ENCODE measurements around the gene SH3TC1.

Gene SH3TC1

DNA sequence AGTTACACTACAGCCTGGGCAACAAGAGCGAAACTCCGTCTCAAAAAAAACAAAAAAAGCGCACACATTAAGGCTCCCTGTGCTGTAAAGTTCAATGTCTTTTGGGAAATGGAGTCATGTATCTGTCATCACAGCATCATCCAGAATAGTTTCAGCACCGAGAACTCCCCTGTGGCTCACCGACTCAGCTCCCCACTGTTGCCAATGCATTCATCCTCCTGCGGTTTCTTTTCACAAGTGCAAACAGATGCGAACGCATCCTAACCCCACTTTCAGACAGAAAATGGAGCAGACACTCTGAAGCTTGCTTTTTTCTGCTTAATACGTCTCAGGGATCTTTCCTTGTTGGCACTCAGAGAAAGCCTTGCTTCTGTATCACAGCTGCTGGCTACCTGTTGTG, 13.8 kb upstream of the SH3TC1 start:
- DNase-seq (ENCODE audit: low read depth) = no peak
- TF ChIP-seq, protein P1, sequence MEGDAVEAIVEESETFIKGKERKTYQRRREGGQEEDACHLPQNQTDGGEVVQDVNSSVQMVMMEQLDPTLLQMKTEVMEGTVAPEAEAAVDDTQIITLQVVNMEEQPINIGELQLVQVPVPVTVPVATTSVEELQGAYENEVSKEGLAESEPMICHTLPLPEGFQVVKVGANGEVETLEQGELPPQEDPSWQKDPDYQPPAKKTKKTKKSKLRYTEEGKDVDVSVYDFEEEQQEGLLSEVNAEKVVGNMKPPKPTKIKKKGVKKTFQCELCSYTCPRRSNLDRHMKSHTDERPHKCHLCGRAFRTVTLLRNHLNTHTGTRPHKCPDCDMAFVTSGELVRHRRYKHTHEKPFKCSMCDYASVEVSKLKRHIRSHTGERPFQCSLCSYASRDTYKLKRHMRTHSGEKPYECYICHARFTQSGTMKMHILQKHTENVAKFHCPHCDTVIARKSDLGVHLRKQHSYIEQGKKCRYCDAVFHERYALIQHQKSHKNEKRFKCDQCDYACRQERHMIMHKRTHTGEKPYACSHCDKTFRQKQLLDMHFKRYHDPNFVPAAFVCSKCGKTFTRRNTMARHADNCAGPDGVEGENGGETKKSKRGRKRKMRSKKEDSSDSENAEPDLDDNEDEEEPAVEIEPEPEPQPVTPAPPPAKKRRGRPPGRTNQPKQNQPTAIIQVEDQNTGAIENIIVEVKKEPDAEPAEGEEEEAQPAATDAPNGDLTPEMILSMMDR (conservative IDR thresholded peaks at IDR 0.05; ENCODE audit: low read depth, low read length) = no peak
- H3K4me3 ChIP-seq (ENCODE audit: low read length) = no peak overlapping the region

DNA sequence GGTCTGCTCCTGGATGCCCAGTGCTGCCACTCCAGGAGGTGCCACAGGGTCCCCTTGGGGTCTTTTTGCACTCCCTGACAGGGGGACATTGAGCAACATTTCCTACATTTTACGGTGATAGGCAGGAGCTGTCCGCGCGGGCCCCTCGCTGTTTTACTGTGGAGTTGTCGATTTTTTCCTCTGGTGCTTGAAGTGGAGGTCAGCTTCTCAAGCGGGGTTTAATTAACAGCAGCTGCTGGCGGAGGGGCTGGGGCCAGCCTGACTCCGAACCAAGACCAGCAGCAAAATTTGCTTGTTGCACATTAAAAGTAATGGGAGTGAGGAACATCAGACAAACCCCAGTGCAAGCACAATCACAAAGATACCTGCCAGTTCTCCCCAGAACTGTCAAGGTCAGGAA, 13.2 kb upstream of the SH3TC1 start:
- DNase-seq (ENCODE audit: low read depth) = no peak
- H3K4me3 ChIP-seq (ENCODE audit: low read length) = no peak overlapping the region
- TF ChIP-seq, protein P1 (conservative IDR thresholded peaks at IDR 0.05; ENCODE audit: low read depth, low read length) = no peak

DNA sequence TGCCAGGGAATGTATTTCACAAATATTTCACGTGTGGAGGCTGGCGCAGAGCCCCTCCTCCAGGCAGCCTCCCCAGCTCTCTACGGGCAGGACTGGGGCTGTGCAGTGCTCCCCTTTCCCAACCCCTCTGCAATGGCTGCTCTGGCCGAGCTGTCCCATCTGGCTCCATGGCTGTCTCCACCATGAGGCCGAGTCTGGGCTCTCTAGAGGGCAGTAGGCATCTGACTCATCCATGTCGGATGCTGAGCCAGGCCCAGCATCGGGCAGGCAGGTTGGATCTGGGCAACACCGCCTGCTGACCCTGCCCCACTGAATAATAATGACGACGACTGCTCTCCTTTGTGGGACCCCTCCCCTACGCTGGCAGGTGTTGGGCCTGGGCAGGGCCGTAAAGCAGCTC, 11.0 kb upstream of the SH3TC1 start:
- DNase-seq (ENCODE audit: low read depth) = no peak
- no peak overlapping the region for H3K4me3 ChIP-seq (ENCODE audit: low read length)
- TF ChIP-seq, protein P1 (conservative IDR thresholded peaks at IDR 0.05; ENCODE audit: low read depth, low read length) = no peak

DNA sequence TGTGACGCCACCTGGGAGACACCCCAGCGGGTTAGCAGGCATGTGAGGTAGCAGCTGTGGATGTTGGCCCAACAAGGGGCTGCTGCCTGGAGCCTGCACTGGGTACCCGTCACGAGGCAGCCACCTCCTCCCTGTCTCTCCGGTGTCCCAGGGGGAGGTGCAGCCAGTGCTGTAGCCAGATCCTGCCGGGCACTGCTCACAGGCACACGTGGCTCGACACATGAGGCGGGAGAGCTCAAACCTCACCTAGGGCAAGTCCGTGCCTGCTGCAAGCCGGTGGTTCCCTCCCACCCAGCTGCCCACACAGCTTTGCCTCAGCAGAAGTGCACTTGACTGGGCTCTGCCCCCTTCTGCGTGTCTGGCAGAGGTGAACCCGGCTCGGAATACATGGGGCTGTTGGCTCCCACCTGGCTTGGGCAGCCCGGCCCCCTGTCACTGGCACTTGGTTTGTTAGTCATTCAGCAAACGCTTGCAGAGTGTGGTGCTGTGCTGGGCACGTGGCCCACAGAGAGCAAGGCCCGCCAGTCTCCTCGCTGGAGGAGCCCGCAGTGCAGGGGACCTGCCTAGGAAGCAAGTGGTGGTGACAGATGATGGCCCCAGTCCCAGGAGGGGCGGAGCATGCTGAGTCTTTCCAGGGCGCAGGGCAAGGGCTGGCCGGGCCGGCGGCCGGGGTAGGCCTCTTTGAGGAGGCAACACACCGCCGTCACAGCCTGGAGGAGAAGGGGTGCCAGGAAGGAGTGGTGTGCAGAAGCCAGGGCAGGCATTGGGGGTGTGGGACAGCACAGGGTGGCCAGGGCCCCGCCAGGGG, 10.1 kb upstream of the SH3TC1 start:
- peak; percentile 38 for DNase-seq (ENCODE audit: low read depth)
- H3K4me3 ChIP-seq (ENCODE audit: low read length) = no peak overlapping the region
- TF ChIP-seq, protein P1 (conservative IDR thresholded peaks at IDR 0.05; ENCODE audit: low read depth, low read length) = no peak

DNA sequence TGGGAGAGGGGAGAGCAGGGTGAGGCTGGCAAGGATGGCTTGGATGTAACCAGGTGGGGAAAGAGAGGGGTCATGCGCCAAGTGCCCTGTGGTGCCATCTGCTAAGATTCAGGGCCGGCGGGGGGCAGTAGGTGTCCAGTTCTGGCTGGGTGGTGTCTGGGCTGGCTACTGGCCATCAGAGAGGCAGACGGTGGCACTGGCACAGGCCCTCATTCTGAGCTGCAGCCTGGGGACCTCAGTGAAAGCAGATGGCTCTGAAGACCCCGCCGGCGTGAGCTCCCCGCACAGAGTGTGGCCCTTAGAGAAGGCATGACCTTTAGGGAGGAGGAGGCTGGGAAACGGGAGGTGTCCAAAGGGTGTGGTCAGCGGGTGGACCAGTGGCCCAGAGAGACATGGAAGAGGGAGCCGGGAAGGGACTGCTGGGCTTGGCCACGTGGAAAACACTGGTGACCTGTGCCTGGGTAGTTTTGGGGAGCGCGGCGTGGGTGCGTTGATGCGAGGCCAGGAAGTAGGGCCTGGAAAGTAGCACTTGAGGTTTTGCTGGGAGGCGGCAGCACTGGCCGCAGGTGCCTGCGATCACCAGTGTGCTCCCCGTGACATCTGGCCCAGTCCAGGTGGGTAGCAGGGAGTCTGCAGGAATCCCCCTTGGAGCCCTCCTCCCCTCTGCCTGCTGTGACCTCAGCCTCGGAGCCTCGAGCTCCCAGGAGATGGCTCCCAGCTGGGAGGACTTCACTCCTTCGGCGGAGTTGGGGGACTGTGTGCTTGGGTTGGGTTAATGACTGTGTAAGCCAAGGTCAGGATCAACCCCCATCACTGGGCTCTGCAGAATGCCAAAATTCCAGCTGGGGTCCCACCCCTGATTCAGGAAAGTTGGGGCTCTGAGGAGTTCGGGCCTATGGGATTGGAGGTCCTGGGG, 9.3 kb upstream of the SH3TC1 start:
- no peak for DNase-seq (ENCODE audit: low read depth)
- H3K4me3 ChIP-seq (ENCODE audit: low read length) = no peak overlapping the region
- TF ChIP-seq, protein P1 (conservative IDR thresholded peaks at IDR 0.05; ENCODE audit: low read depth, low read length) = no peak

DNA sequence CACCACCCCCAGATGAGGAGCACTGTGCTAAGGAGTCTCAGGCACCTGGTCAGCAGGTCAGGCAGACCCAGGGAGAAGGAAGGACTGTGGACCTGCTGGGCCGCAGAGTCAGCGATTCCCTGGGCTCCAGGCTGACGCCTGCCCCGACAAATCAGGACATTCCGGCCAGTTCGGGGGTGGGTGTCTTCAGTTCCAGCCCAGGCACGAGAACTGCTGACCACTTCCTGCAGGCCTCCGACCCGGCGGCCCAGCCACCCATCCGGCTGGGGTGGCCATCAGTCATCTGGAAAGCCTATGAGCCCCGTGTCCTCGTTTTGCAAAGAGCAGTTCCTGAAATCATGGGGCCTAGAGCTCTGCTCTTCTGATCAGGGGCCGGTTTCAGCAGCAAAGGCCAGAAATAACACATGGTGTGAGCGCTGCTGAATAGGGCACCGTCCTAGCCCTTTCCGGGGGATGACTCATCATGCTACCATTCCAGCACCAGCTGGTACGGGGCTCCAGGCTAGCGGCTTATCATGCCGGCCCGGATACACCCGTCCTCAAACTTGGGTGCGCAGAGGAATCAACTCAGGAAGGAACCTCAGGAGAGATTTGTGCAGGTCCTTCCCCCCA, 7.8 kb upstream of the SH3TC1 start:
- DNase-seq (ENCODE audit: low read depth) = no peak
- TF ChIP-seq, protein P1 (conservative IDR thresholded peaks at IDR 0.05; ENCODE audit: low read depth, low read length) = no peak
- H3K4me3 ChIP-seq (ENCODE audit: low read length) = no peak overlapping the region
